DMS 273 (cell line): ENCODE data around the gene TMEM250.

ENCODE experiments used
- DNase-seq: peaks from one replicate; lab custom pipeline; 2025; ENCODE audit not compliant: unreplicated experiment; lab: John Stamatoyannopoulos, UW

TMEM250 gene

DNA sequence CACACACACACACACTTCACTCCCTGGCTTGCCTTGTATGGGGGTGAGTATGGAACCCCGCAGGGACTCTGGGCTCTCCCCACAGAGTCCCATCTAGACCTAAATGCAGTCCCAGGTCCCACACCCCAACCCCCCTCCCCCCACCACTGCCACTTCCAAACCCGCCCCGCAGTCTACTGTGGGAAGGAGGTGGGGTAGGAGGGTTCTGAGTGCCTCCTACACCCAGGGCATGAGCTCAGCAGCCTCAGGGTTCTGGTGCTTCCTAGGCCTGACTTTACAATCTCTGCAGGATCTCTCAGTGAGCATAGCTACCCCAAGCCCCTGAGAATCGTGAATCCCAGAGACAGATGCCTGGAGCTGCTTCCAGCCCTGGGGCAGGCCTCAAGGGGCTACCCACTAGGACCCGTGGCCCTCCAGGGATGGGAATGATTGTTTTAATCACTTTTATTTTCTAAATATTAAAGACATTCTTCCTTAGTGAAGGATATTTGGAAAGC lies 22.1 kb downstream of the TMEM250 start:
- DNase-seq, result no peak

DNA sequence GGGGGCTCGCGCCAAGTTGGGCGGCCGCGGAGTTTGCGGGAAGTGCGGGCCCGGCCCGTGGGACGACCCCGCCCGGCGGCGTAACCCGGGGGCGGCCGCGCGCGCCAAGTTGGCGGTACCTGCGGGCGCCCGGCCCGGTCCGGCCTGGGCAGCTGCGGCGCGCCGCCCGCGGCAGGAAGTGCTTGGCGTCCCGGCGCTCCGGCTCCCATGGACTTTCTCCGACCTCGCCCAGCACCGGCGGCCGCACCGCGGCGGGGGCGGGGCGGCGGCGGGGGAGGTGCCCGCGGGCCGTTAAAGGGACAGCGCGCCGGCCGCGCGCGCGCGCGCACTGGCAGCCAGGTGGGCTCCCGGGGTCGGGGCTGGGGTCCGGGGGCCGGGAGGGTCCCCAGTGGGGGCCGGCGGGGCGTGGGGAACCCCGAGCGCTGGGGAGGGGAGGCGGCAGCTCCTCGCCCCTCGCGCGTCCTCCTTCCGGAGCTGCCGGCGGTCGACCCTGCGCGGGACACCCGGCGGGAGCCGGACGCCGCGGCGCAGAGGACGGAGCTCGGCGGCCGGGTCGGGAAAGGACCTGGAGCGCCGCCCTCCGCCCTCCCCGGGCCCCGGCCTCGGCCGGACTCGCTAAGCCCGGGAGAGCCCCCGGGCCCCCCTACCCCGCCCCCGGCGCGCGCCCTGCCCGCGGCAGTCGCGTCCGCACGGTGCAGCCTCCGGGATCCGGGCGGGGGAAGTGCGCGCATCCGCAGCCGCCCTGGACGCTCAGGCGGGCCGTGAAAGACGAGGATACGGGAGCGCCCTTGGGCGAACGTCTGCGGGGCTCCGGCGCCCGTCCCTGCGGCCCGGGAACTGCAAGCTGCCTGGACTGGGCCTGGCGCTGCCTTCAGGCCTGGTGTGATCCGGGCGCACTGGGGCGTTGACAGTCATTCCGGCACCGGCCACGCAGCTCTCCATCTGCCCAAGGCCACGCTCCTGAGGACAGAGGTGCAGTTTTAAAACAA lies 23.3 kb downstream of the TMEM250 start, which contains the start of gene NACC2:
NACC2 (minus strand) TSS at position 220 of the 989 bp plus-strand sequence. CDS start 44,768 bp downstream, outside the sequence.
- peak; percentile 72 for DNase-seq

DNA sequence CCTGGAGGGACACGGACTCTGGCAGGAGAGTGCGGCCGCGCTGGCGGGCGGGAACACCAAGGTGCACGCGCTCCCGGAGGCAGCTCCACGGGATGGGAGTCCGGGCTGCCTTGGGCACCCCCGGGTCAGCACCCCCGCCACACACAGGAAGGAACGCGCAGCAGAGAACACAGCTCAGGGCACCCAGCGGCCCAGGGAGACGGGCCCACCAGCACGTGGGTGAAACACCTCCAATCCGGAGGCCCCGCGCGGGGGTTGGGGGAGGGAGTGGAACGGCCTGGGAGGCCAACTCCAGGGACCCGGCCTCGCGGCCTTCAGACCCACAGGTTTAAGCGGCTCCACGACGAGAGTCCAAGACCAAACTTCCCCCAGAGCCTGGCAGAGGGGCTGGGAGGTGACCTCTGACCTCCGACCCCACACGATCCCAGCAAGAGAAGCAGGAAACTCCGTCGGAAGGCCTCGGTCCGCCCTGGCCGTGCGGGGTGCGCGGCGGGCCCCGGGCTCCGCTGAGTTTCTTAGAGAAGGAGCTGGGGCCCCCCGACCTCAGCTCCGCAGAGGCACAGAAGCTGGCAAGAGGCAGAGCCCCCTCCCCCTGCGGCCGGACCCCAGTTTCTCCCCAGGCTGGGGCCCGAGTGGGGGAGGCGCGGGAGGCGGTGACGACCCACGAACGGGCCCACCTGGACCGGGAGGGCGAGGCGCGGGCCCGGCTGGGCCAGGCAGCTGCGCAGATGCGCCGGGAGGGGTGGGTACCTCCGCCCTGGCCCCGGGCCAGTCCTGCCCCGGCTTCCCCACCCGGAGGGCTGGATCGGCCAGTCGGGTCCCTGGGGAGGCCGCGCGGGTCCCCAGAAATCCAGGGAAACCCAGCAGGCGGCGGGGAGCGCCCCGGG lies 24.4 kb downstream of the TMEM250 start:
- DNase-seq, result peak; percentile 63

DNA sequence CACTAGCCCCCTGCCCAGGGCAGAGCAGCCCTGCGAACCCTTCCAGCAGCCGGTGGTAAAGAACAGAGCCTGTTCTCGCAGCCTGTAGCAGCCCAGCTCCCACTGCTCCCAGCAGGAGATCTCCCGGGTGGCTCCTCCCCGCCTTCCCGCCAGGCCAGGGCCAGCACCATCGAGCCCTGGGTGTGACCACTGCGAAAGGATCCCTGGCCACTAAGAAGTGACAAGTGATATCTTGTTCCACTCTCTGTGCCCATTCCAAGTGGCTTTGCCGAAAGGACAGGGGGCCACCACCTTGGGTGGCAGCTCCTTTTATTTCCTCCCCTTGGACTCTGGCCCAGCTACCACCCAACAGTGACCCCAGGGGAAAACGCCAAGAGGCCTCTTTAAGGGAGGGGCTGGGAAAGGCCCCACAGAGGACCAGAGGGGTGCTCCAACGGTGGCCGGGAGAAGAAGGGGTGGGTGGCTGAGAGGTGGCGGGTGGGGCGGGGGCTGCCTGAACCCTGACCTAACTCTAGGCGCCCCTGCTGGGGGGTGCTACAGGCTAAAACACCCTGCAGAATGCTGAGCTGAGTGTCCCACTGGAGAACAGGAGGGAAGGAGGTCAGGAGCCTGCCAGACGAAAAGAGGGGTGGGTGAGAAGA lies 25.2 kb downstream of the TMEM250 start:
- no peak for DNase-seq

DNA sequence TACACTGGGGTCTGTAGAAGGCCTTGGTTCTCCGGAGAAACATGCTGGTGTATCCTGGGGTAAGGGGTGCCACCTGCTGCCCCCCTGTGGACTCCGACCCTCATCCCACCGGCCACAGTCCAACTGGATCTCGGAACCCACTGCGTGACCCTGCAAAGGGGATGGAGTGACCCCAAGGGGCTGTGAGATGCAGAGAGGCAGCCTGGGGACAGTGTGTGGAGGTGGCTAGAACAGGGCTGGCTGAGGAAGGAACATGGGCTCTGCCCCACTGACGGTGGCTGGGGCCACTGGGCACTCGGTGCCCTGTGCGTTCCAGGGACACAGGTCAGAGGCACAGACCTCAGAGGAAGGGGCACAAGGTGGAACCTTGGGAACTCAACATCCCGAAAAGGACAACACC lies 25.9 kb downstream of the TMEM250 start:
- DNase-seq, result no peak

DNA sequence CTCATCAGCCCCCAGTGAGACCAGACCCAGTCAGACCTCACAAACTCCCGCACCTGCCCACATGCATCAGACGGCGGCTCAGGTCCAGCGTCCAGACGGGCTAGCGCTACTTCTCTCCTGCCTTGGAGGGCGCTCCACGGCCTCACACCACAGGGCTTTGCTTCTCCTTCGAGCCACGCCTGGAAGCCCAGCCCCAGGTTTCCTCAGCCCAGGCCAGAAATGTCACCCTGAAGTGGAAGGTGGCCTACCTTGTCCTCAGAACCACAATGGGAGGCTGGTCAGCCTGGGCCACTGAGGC lies 26.4 kb downstream of the TMEM250 start:
- DNase-seq, result no peak

DNA sequence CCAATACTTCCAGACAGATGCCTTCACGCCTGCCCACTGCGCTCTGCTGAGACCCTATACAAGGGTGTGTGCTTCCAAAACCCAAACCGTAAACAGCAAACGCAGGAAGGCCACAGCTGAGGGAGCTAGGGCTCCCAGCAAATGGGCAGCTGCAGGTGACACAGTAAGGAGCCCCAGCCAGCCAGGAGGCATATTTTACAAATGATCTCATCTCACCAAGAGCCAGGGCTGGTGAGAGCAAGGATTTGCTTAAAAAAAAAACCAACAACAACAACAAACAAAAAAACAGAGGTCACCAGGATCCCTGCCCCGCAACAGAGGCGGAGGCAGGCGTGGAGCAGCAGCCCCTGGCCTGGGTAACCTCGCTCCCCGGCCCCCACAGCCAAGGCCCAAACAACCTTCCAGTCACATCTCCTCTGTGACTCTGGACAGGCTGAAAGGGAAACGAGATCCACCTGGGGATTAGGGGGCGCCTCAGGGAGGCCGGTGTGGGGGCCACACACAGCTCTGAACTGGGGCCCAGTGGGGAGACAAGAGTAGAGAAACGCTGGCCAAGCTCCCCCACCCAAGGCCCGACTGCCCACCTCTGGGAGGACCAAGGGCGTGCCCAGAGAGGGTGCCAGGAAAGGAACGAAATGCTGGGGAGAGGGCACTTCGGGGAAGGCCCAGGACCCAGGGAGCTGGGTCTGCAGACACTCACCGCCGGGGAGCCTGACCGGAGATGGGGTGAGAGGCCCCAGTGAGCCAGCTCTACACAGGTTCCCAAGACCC lies 26.9 kb downstream of the TMEM250 start:
- no peak for DNase-seq

DNA sequence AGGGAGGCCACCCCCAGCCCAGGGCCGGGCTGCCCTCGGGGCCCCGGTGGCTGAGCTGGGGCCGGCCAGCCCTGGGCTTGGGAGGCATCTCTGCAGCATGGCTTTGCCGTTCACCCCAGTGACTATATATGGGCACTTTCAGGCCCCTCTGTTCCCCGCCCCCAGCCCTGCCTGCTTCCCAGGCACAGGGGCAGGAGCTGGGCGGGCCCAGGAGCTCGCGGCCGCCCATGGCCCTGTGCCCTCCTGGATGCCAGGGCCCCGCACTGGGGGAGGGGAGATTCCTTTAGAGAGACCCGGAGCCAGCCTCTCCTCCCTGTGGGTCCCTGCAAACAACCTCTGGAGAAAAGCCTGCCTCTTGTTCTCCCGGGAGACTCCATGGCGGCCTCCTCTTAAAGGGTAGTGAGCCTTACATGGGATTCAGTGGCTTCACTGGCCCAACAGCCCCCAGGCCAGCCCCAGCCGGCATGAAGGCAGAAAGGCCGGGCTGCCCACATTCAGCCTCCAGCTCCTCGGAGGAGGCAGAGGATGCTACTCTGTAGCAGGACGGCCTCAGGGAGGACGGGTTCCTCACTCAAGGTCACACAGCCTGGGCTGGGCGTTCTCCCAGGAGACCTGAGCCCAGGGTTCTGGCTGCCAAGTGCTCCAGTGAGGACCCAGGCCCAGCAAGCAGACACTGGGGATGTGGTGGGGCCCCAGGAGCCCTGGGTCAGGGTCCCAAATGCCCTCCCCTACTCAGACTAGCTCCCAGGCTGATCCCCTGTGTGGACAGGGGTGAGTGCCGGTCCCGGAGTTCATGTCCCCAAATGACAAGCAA lies 27.7 kb downstream of the TMEM250 start:
- DNase-seq, result no peak

DNA sequence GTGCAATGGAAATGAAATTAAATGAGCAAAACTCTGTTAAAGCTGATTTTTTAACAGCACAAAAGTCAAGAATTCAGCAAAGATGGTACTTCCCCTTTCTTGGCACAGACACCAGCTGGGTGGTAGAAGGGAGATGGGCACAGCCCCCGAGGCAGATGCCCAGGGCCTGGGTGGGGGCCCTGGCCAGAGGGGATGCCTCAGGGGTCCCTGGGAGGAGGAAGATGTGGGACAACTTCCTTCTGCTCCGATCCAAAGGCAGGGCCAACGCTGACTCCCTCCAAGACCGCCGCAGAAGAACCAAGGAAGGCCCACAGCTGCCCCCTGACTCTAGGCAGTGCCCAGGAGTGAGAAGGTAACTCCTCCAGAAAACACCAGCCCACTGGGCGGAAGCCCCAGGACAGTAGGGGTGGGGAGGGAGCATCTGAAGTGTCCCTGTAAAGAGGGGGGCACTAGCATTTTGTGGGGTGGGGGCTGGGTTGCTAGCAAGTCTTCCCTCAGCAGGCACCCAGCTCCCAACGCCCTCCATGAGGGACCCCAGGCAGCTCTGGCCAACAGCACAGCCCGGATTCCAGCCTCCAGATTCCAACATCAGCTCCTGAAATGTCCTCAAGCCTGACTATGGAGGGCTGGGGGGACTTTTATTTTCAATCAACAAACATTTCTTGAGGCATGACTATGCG lies 28.5 kb downstream of the TMEM250 start:
- no peak for DNase-seq

DNA sequence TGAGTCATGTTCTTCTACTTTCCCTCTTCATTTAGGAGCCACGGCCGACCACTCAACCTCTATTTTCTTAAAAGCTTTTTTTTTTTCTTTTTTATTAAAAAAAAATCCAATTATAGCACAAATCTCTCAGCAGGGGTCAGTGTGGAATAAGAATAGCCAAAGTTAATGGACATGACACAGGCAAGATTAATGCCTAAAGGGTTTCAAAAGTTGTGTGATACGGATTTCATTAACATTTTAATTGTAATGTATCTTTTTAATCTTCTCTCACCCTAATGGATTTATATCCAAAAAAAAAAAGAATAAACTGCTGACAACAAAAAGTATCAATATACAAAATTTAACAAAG lies 29.0 kb downstream of the TMEM250 start:
- peak; percentile 47 for DNase-seq

DNA sequence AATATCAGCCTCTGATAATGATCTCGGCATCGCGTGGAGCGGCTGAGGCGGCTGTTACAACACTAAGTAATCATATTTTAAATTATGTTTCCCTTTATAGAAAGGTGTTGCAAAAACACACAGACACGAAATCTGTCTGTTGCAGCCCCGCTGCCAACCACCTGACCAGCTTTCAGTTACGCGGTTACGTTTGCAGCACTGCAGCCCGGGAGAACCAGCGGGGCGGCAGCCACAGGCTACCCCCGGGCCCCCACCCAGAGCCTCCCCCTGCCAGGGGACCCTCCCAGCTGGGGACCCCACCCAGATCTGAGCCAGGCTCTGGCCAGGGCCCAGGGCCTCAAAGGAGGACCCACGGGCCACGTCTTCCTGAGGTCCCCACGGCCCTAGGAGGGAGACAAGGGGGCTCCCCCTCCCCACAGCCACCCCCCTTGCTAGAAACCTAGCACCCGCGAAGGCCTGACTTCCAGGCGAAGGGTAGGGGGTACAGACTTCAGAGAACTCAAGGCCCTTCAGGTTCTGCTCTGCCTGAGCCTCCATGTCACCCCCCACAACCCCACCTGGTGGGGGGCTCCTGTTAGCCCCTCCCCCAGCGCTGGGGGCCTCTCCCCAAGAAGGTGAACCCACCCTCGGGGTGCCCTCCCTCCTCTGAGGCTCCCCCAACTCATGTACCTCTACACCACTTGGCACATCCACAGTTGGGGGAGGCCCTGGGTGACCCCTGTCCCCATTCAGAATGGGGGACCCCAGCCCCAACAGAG lies 29.6 kb downstream of the TMEM250 start:
- DNase-seq, result peak; percentile 31

DNA sequence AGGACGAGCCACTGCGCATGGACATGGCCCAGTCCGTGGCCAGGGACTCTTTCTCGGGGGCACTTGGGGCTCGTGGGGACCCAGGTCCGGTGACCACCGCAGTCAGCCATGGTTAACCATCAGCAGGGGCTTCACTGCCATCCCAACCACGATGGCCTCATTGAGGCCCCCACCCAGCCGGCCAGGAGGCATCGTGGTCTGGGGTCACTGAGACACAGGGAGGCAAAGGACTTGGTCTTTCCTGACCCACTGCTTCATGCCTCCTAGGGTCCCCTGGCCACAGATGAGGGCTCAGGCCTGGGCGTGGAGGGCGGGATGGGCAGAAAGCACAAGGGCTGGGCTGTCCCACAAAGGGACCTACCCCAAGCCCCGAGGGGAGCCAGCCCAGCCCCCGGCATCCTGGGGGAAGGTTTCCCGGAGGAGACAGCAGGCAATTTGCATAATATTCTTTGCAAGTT lies 30.2 kb downstream of the TMEM250 start:
- no peak for DNase-seq

DNA sequence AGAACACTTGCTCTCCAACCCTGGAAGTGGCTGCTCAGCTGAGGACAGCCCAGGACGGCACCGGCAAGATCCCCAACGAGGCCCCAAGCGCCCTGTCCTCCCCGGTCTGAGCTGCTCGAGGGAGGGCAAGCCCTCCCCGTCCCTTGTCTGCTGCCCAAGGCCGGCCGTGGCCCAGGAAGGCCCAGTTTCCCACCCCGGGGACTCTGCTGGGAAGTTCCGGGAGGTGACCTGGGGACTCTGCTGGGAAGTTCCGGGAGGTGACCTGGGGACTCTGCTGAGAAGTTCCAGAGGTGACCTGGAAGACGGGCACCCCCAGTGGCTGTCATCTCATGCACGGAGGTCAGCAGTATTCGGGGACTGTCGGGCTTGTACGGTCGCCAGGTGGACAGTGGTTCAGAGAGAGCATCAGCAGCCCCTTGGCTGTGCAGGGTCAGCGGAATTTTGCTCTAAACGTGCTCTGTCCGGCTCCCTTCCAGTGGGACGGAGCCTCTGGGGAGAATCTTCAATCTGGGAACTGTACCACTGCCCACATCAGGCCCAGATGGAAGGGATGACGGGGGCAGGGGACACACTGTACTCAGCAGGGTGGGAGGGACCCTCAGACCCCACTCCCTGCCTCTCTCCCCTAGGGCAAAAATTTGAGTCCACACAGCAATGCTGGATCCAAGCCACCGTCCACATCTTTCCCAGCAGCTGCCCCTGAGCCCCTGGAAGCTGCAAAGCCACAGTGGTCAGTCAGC lies 30.8 kb downstream of the TMEM250 start:
- no peak for DNase-seq

DNA sequence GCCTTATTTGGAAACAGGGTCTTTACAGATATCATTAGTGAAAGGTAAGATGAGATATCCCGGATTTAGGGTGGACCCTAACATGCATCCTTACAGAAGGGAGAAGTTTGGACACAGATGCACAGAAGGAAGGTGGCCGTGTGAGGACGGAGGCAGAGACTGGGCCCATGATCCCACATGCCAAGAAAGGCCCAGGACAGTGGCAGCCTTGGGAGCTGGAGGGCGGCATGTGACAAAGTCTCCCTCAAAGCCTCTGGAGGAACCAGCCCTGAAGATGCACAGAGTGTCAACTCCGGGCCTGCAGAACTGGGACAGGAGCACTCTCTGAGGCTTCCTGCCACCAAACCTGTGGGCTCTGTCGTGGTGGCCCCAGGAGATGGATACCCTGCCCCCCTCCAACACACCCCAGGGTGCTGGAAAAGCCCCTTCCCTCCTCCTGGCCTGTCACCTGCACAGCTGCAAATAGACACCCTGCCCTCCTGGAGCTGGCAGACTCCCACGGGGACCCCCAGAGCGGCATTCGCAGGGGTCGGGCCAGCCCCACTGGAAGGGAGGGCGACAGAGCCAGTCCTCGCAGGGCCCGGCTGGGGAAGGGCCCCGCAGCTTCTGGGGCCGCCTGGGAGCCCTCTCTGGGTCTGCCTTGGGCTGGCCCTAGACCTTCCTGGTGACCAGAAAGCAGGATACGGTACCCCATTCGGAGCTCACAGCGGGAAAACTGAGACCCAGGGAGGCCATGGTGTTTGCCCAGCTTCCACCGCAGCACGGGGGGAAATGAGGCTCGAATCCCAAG lies 31.5 kb downstream of the TMEM250 start:
- no peak for DNase-seq

DNA sequence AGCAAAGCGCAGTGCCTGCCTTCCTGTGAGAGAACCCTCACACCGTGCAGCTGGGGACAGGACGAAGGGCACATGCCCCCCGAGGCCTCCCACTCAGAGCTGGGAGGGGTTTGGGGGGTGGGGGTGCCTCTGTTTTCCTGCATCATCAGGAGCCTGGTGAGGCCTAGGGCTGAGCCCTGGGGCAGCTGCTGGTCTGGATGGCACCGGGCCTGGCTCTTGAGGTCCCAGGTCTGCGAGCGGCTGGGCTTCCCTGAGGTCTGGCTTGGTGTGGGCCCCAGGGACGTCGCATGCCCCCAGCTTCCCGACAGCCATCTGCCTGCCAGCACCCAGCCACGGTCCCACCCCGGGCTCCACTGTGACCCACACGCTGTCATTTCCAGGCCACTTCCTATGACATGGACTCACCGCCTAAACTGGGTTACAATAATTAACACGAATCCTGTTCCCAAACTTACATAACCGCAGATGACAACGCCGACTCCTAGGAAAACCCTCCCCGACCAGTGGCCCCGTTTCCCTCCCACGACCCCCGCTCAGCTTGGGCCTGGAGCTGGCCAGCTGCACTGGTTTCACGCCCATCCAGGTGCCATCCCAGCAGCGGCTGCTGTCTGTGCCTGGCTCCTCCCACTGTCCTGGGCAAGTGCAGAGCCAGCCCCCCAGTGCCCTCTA lies 32.3 kb downstream of the TMEM250 start:
- no peak for DNase-seq

DNA sequence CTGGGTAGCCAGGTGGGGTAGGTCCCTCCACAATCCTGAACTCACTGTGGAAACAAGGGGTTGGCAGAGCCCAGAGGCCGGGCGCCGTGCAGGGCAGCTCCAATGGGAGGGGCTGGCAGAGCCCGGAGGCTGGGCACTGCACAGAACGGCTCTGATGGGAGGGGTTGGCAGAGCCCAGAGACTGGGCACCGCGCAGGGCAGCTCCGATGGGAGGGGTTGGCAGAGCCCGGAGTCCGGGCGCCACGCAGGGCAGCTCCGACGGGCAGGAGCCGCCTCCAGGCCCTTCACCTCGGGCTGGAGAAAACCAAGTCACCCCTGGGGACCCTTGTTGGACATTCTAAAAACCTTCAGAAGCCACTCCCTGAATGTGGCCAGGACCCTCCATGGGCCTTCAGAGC lies 32.9 kb downstream of the TMEM250 start:
- no peak for DNase-seq
